HepG2 (cell line): ENCODE measurements around the gene TAOK3.

ENCODE experiments used
- BHLHE40 ChIP-seq: IDR thresholded peaks from 2 replicates; pipeline ENCODE4 v1.6.1; 2011; ENCODE audit warnings: low read length, improper control_type of control experiment
- EZH2 ChIP-seq: conservative IDR thresholded peaks from 2 replicates; pipeline ENCODE4 v1.6.1; 2012; ENCODE audit warnings: mild to moderate bottlenecking, low read depth, low read length, moderate library complexity
- FOXP1 ChIP-seq, 2 experiments: fragments of 450-650 bp in 1 of 2; IDR thresholded peaks; 2 replicates each; pipeline ENCODE4 v1.6.1; 2017 to 2018; ENCODE audit warnings: antibody characterized with exemption in 1 of 2
- ISX ChIP-seq: sonication (generic); formaldehyde crosslinking; conservative IDR thresholded peaks from 2 replicates; pipeline ENCODE4 v1.5.0; 2020; ENCODE audit warnings: missing genetic modification reagents
- MZF1 ChIP-seq: sonication (generic); formaldehyde crosslinking; IDR thresholded peaks from 2 replicates; pipeline ENCODE4 v1.8.1; 2023; ENCODE audit warnings: mild to moderate bottlenecking, missing genetic modification reagents, borderline replicate concordance
- POGZ ChIP-seq: sonication (generic); formaldehyde crosslinking; IDR thresholded peaks from 2 replicates; pipeline ENCODE4 v1.4.0; 2020; ENCODE audit warnings: mild to moderate bottlenecking, missing genetic modification reagents
- POLR2AphosphoS5 ChIP-seq: IDR thresholded peaks from 2 replicates; pipeline ENCODE4 v1.6.1; 2012; ENCODE audit warnings: low read depth, low read length
- TBL1XR1 ChIP-seq: fragments of 150-350 bp; IDR thresholded peaks from 2 replicates; pipeline ENCODE4 v1.6.1; 2014; ENCODE audit warnings: borderline replicate concordance, low read length; ENCODE audit not compliant: partially characterized antibody
- ZNF572 ChIP-seq: sonication (generic); formaldehyde crosslinking; IDR thresholded peaks from 2 replicates; pipeline ENCODE4 v1.5.1; 2020; ENCODE audit warnings: mild to moderate bottlenecking, missing genetic modification reagents
- ZSCAN22 ChIP-seq: sonication (generic); formaldehyde crosslinking; IDR thresholded peaks from 2 replicates; pipeline ENCODE4 v1.4.0; 2020; ENCODE audit warnings: mild to moderate bottlenecking, missing genetic modification reagents
- TF ChIP-seq, protein P1 (sequence below): sonication (generic); formaldehyde crosslinking; IDR thresholded peaks from 2 replicates; pipeline ENCODE4 v1.4.0; 2020; ENCODE audit warnings: missing genetic modification reagents, mild to moderate bottlenecking, borderline replicate concordance
- TF ChIP-seq, protein P2 (sequence below): sonication (generic); formaldehyde crosslinking; IDR thresholded peaks from 2 replicates; pipeline ENCODE4 v1.8.1; 2023; ENCODE audit warnings: missing genetic modification reagents, inconsistent platforms, borderline replicate concordance

DNA sequence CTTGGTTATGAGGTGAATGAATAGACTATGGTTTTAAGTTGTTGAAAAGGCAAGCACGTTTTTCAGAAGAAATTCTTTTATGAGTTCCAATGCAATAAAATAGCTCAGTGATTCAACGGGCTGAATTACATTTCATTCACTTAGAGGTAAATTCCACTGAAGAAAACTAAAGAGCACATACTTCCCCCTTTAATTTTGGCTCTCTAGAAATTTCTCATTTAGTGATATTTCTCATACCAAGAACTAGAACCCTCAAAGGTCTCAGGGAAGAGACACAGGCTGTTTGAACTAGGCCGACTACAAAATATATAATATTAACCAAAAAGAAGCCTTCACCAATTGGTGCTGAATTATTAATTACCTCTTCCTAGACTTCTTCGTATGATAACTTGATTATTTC, 68.6 kb downstream of the TAOK3 start:
- TF ChIP-seq, protein P1, sequence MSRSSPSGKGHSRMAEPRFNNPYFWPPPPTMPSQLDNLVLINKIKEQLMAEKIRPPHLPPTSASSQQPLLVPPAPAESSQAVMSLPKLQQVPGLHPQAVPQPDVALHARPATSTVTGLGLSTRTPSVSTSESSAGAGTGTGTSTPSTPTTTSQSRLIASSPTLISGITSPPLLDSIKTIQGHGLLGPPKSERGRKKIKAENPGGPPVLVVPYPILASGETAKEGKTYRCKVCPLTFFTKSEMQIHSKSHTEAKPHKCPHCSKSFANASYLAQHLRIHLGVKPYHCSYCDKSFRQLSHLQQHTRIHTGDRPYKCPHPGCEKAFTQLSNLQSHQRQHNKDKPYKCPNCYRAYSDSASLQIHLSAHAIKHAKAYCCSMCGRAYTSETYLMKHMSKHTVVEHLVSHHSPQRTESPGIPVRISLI (CRISPR knock-in tag): no peak
- TF ChIP-seq POLR2AphosphoS5 (no peak), TBL1XR1 (no peak), ZSCAN22 (CRISPR knock-in tag) (no peak), ISX (CRISPR knock-in tag) (no peak), ZNF572 (no peak), BHLHE40 (no peak), MZF1 (no peak), FOXP1 (IDR thresholded peaks at IDR 0.05) (no peak), FOXP1 (CRISPR knock-in tag; IDR thresholded peaks at IDR 0.05) (no peak), POGZ (no peak), EZH2 (no peak)
- TF ChIP-seq, protein P2, sequence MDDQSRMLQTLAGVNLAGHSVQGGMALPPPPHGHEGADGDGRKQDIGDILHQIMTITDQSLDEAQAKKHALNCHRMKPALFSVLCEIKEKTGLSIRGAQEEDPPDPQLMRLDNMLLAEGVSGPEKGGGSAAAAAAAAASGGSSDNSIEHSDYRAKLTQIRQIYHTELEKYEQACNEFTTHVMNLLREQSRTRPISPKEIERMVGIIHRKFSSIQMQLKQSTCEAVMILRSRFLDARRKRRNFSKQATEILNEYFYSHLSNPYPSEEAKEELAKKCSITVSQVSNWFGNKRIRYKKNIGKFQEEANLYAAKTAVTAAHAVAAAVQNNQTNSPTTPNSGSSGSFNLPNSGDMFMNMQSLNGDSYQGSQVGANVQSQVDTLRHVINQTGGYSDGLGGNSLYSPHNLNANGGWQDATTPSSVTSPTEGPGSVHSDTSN (CRISPR knock-in tag): no peak
